HG03342 (cell line): ENCODE measurements around the gene FAM120B.
"Not testable (repeated sequence)": the region's sequence is repeated elsewhere in the genome, so short reads cannot be mapped to it uniquely, and the experiment has no call there.

Experiments used
- ATAC-seq: cut with Tn5 transposase; IDR thresholded peaks from one replicate; pipeline ENCODE4 v1.9.1; 2021; ENCODE audit warnings: mild to moderate bottlenecking, moderate library complexity; ENCODE audit not compliant: unreplicated experiment

FAM120B gene

GRCh38 chr6:170375661-170376060, 69.1 kb downstream of the FAM120B start:
- no peak for ATAC-seq

- no peak for ATAC-seq
Observed at GRCh38 chr6:170376386-170377043, 70.0 kb downstream of the FAM120B start.

GRCh38 chr6:170378502-170378901, 71.9 kb downstream of the FAM120B start:
- no peak for ATAC-seq

- ATAC-seq, result no peak
Observed at GRCh38 chr6:170381562-170381961, 75.0 kb downstream of the FAM120B start.

GRCh38 chr6:170383466-170384035, 77.0 kb downstream of the FAM120B start:
- no peak for ATAC-seq

- no peak for ATAC-seq
Observed at GRCh38 chr6:170385506-170385905, 78.9 kb downstream of the FAM120B start.

- no peak for ATAC-seq
Observed at GRCh38 chr6:170388113-170388512, 81.6 kb downstream of the FAM120B start.

GRCh38 chr6:170393033-170393432, 86.5 kb downstream of the FAM120B start:
- ATAC-seq, result no peak

GRCh38 chr6:170393807-170394399, 87.3 kb downstream of the FAM120B start:
- no peak for ATAC-seq

- no peak for ATAC-seq
Observed at GRCh38 chr6:170394980-170395379, 88.4 kb downstream of the FAM120B start.

- not testable (repeated sequence) for ATAC-seq
Observed at GRCh38 chr6:170398743-170399369, 92.3 kb downstream of the FAM120B start.

GRCh38 chr6:170399955-170400558, 93.5 kb downstream of the FAM120B start:
- ATAC-seq, result not testable (repeated sequence)

- no peak for ATAC-seq
Observed at GRCh38 chr6:170402318-170403040, 95.9 kb downstream of the FAM120B start.

- ATAC-seq, result no peak
Observed at GRCh38 chr6:170403451-170403850, 96.9 kb downstream of the FAM120B start.

GRCh38 chr6:170404036-170404435, 97.5 kb downstream of the FAM120B start:
- ATAC-seq, result no peak

- ATAC-seq, result no peak
Observed at GRCh38 chr6:170404697-170405096, 98.1 kb downstream of the FAM120B start.

- no peak for ATAC-seq
Observed at GRCh38 chr6:170405311-170405975, 98.9 kb downstream of the FAM120B start.

- no peak for ATAC-seq
Observed at GRCh38 chr6:170407200-170407599, 100.6 kb downstream of the FAM120B start.

GRCh38 chr6:170407932-170408331, 101.4 kb downstream of the FAM120B start:
- no peak for ATAC-seq

- not testable (repeated sequence) for ATAC-seq
Observed at GRCh38 chr6:170409746-170410145, 103.2 kb downstream of the FAM120B start.
